KMS-11 (cell line): ENCODE data around the gene PARP3.

Experiments used
- H2AFZ ChIP-seq: fragments of 200-600 bp; sonication (generic); 2 replicates; pipeline ENCODE4 v1.6.1; 2016; ENCODE audit warnings: antibody characterized with exemption, mixed run types, low read depth
- H3K27ac ChIP-seq: fragments of 200-600 bp; sonication (generic); 2 replicates; pipeline ENCODE4 v1.6.1; 2016; ENCODE audit warnings: mild to moderate bottlenecking, mixed run types
- H3K27me3 ChIP-seq: fragments of 200-600 bp; sonication (generic); 2 replicates; pipeline ENCODE4 v1.6.1; 2017; ENCODE audit warnings: mild to moderate bottlenecking, low read depth, mixed run types, moderate library complexity; ENCODE audit not compliant: insufficient read depth
- H3K36me3 ChIP-seq: fragments of 200-600 bp; sonication (generic); 2 replicates; pipeline ENCODE4 v1.6.1; 2017; ENCODE audit warnings: mild to moderate bottlenecking, mixed run types; ENCODE audit not compliant: insufficient read depth
- H3K4me1 ChIP-seq: fragments of 200-600 bp; sonication (generic); 2 replicates; pipeline ENCODE4 v1.6.1; 2016; ENCODE audit warnings: mild to moderate bottlenecking, low read depth, mixed run types; ENCODE audit not compliant: poor library complexity, severe bottlenecking
- H3K4me2 ChIP-seq: fragments of 200-600 bp; sonication (generic); 2 replicates; pipeline ENCODE4 v1.7.0; 2016; ENCODE audit warnings: mild to moderate bottlenecking, mixed run types
- H3K4me3 ChIP-seq: fragments of 200-600 bp; sonication (generic); IDR thresholded peaks from 2 replicates; pipeline ENCODE4 v1.6.1; 2017; ENCODE audit warnings: low read depth, low read length, mixed read lengths; ENCODE audit not compliant: insufficient read depth
- H3K79me2 ChIP-seq: fragments of 200-600 bp; sonication (generic); 2 replicates; pipeline ENCODE4 v1.6.1; 2016; ENCODE audit warnings: low read depth, mixed run types; ENCODE audit not compliant: insufficient read depth
- H3K9ac ChIP-seq: fragments of 200-600 bp; sonication (generic); 2 replicates; pipeline ENCODE4 v1.6.1; 2016; ENCODE audit warnings: mild to moderate bottlenecking, mixed run types
- H4K20me1 ChIP-seq: fragments of 200-600 bp; sonication (generic); 2 replicates; pipeline ENCODE4 v1.6.1; 2016; ENCODE audit warnings: mild to moderate bottlenecking, mixed run types; ENCODE audit not compliant: insufficient read depth
- CTCF ChIP-seq: fragments of 200-600 bp; sonication (generic); conservative IDR thresholded peaks from 2 replicates; pipeline ENCODE4 v1.6.1; 2017; ENCODE audit warnings: low read depth, mild to moderate bottlenecking, antibody characterized with exemption, low read length, moderate library complexity, mixed read lengths

The PARP3 gene

GRCh38 chr3:51964521-51964920 lies 22.4 kb downstream of the PARP3 start:
- no peak overlapping the region for H3K4me3 ChIP-seq
- H3K9ac ChIP-seq = no peak overlapping the region
- no peaks in the 10 kb centered on the region for H3K79me2 ChIP-seq
- H2AFZ ChIP-seq = no peak overlapping the region
- H3K27me3 ChIP-seq = no peaks in the 10 kb centered on the region
- TF ChIP-seq CTCF = no peak
- H3K36me3 ChIP-seq = no peaks in the 10 kb centered on the region
- H4K20me1 ChIP-seq = no peaks in the 10 kb centered on the region
- H3K4me1 ChIP-seq = no peaks in the 10 kb centered on the region
- H3K4me2 ChIP-seq = no peak overlapping the region
- no peak overlapping the region for H3K27ac ChIP-seq

- TF ChIP-seq CTCF = no peak
- Histone ChIP-seq H3K27me3 (no peaks in the 10 kb centered on the region), H3K36me3 (no peaks in the 10 kb centered on the region), H4K20me1 (no peaks in the 10 kb centered on the region), H3K4me3 (no peak overlapping the region), H3K27ac (no peak overlapping the region), H2AFZ (no peak overlapping the region), H3K9ac (no peak overlapping the region), H3K4me2 (no peak overlapping the region), H3K79me2 (no peaks in the 10 kb centered on the region), H3K4me1 (no peaks in the 10 kb centered on the region)
These were observed 23.9 kb downstream of the PARP3 start for GRCh38 chr3:51966016-51966415.

GRCh38 chr3:51966486-51966885 lies 24.3 kb downstream of the PARP3 start:
- H3K4me1 ChIP-seq = no peaks in the 10 kb centered on the region
- no peak overlapping the region for H3K4me3 ChIP-seq
- H3K4me2 ChIP-seq = peak overlapping the region; percentile 48
- H2AFZ ChIP-seq = peak overlapping the region; percentile 67; the same call in 1 of the 2 replicates
- H3K79me2 ChIP-seq = no peaks in the 10 kb centered on the region
- TF ChIP-seq CTCF = no peak
- H3K27me3 ChIP-seq = no peaks in the 10 kb centered on the region
- peak overlapping the region; percentile 51; the same call in 1 of the 2 replicates for H3K9ac ChIP-seq
- H3K27ac ChIP-seq = no peak overlapping the region
- H4K20me1 ChIP-seq = no peaks in the 10 kb centered on the region
- H3K36me3 ChIP-seq = no peaks in the 10 kb centered on the region

- peak overlapping the region; percentile 51; the same call in 1 of the 2 replicates for H3K9ac ChIP-seq
- no peaks in the 10 kb centered on the region for H3K79me2 ChIP-seq
- H4K20me1 ChIP-seq = no peaks in the 10 kb centered on the region
- H3K27me3 ChIP-seq = no peaks in the 10 kb centered on the region
- no peak for TF ChIP-seq CTCF
- H3K27ac ChIP-seq = no peak overlapping the region
- peak overlapping the region; percentile 48 for H3K4me2 ChIP-seq
- no peaks in the 10 kb centered on the region for H3K36me3 ChIP-seq
- no peak overlapping the region for H3K4me3 ChIP-seq
- H2AFZ ChIP-seq = peak overlapping the region; percentile 67; the same call in 1 of the 2 replicates
- H3K4me1 ChIP-seq = no peaks in the 10 kb centered on the region
These were observed 24.8 kb downstream of the PARP3 start for GRCh38 chr3:51966922-51967383.
